Activated CD4-positive, alpha-beta T cell treated with anti-CD3 and anti-CD28 coated beads for 36 hours (primary cell): ENCODE measurements around the gene MEST. TPM values are rescaled to one million over a fixed set of nuclear protein-coding genes. Genes with fewer than 3 reads are reported as not detected.
A peak's percentile ranks its signal among the peaks of the same experiment; 100 is the strongest.
"Not testable (repeated sequence)": the region's sequence is repeated elsewhere in the genome, so short reads cannot be mapped to it uniquely, and the experiment has no call there.

ENCODE experiments used
- ATAC-seq: fragments of 200-7000 bp; cut with Tn5 transposase; one replicate; pipeline ENCODE4 v1.10.0; 2021; ENCODE audit warnings: mild to moderate bottlenecking, moderate library complexity
- CTCF ChIA-PET: fragments of 350-600 bp; sonication (Branson Sonifier 250); formaldehyde crosslinking; loops from one replicate; lab custom pipeline; 2021; ENCODE audit warnings: antibody characterized with exemption; lab: Charles Lee
- POLR2A ChIA-PET: fragments of 350-600 bp; sonication (Branson Sonifier 250); formaldehyde crosslinking; loops from one replicate; lab custom pipeline; 2021; ENCODE audit warnings: antibody characterized with exemption, inconsistent platforms; lab: Charles Lee
- DNase-seq: peaks from one replicate; pipeline ENCODE4 v3.0.0-alpha.2; 2020
- H3K27ac Mint-ChIP-seq: one replicate; pipeline ENCODE4 v1.8.0; 2021; ENCODE audit warnings: mixed read lengths
- H3K27me3 Mint-ChIP-seq: one replicate; pipeline ENCODE4 v1.8.0; 2021; ENCODE audit warnings: mixed read lengths
- H3K36me3 Mint-ChIP-seq: one replicate; pipeline ENCODE4 v1.8.0; 2021; ENCODE audit warnings: low read depth, mixed read lengths
- H3K4me1 Mint-ChIP-seq: one replicate; pipeline ENCODE4 v1.8.0; 2021; ENCODE audit warnings: mixed read lengths
- H3K4me3 Mint-ChIP-seq: one replicate; pipeline ENCODE4 v1.8.0; 2021; ENCODE audit warnings: mild to moderate bottlenecking, moderate library complexity, mixed read lengths
- H3K9me3 Mint-ChIP-seq: one replicate; pipeline ENCODE4 v1.8.0; 2021; ENCODE audit warnings: low read depth, mixed read lengths
- intact Hi-C, 2 experiments: fragments of 100-400 bp; cut with DNase I in 1 of 2; cut with micrococcal nuclease in 1 of 2; formaldehyde crosslinking; loops; one replicate each; pipeline versions ENCODE4 v1.14.2 to v1.15.1; 2022 to 2024; cut with DNase I, micrococcal nuclease
- total RNA-seq, 2 experiments: library from RNA; stranded (reverse); gene quantifications; one replicate each; pipeline ENCODE4 v1.2.3, GENCODE V29; 2021

The MEST gene, protein sequence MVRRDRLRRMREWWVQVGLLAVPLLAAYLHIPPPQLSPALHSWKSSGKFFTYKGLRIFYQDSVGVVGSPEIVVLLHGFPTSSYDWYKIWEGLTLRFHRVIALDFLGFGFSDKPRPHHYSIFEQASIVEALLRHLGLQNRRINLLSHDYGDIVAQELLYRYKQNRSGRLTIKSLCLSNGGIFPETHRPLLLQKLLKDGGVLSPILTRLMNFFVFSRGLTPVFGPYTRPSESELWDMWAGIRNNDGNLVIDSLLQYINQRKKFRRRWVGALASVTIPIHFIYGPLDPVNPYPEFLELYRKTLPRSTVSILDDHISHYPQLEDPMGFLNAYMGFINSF
- total RNA-seq: 1 to 10 TPM; 1.7 to 1.9 TPM

DNA sequence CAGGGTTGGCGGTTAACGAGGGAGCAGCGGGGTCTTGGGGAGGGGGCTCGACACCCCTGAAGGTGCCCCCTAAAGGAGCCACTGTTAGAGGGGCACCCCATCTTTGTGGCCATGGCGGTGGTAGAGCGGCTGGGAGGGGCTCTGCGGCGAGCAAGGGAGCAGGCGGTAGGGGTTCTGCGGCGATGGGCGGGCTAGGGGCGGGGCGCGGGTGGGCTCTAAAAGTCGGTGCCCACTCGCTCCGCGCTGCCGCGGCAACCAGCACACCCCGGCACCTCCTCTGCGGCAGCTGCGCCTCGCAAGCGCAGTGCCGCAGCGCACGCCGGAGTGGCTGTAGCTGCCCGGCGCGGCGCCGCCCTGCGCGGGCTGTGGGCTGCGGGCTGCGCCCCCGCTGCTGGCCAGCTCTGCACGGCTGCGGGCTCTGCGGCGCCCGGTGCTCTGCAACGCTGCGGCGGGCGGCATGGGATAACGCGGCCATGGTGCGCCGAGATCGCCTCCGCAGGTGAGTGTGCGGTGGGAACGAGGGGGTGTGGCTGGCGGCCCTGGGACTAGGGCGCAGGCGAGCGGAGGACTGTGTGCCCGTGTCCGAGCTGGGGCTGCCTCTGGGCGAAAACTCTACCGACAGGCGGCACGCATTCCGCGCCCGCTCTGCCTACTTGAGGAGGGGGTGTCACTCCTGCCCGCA is at the start of gene MEST:
MEST (plus strand) TSS at position 245 of the 682 bp plus-strand sequence; CDS start at position 474, 229 bp downstream.
- Mint-ChIP-seq H3K36me3 (peaks cover under 1% of the 10 kb centered on the region), H3K4me3 (peak within 1 kb of the TSS; percentile 40), H3K4me1 (peaks cover 17% of the 10 kb centered on the region), H3K27me3 (peaks cover 39% of the 10 kb centered on the region), H3K27ac (no peak within 1 kb of the TSS), H3K9me3 (no peaks in the 10 kb centered on the region)
- ChIA-PET CTCF (interaction anchor here (0.6 to 0.7 kb wide), 2 partner anchors 19 to 47 kb away, joined by 3 to 4 read pairs; no protein-coding TSS in a partner anchor), POLR2A (no interaction called here)
- DNase-seq (peak; percentile 21), ATAC-seq (peak; percentile 55)
- intact Hi-C loops: loop anchor here in 1 of 2 experiments (1.0 to 2.0 kb wide), 3 partner anchors 243 to 421 kb away; partner anchors contain the start of gene KLF14

DNA sequence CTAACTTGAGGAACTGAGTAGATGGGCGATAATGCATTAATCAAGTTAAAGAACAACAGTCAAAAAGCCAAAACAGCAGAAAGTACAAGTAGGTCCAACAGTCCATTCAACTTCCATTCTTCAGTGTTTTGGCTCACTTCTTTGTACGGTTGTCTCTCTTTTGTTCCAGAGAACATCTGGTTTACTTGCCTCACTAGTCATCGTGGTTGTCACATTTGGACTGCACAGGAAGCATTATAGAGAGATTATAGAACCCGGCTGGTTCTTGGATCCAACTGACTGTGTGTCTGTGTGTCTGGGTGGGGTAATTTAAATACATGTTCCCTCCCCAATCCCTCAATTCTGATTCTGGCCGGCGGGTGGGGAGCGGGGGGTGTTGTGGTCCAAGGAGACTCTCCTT is 49.3 kb upstream of the MEST start:
- DNase-seq (no peak), ATAC-seq (no peak)
- H3K27me3 Mint-ChIP-seq: no peaks in the 10 kb centered on the region
- H3K4me1 Mint-ChIP-seq: peaks cover 48% of the 10 kb centered on the region
- no peak overlapping the region for H3K27ac Mint-ChIP-seq
- ChIA-PET CTCF (no interaction called here), POLR2A (no interaction called here)
- intact Hi-C loops: loop anchor here in 1 of 2 experiments (5.0 kb wide), 1 partner anchor 885 kb away; the partner anchor contains the start of gene MKLN1
- peaks cover 4% of the 10 kb centered on the region for H3K9me3 Mint-ChIP-seq
- H3K36me3 Mint-ChIP-seq: peaks cover 8% of the 10 kb centered on the region
- no peak overlapping the region for H3K4me3 Mint-ChIP-seq

DNA sequence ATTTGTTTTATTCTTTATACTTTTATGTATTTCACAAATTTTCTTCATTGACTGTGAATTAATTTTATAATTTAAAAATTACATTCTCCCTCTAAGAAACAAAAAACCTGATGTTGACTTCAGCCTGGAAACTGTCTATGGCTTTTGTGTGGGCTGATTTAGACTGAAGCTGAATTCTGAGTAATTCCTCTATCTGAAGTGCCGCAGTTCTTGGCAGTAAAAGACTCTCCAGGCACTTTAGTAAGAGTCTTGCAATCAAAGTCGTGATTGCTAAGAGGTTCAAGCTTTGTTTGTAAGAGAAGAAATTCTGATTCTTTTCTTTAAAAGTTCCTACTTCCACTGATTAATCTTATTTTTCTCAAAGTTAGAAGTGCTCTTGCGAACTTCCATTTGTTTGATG is 47.7 kb upstream of the MEST start:
- H3K4me3 Mint-ChIP-seq: no peak overlapping the region
- H3K36me3 Mint-ChIP-seq: peaks cover 6% of the 10 kb centered on the region
- peaks cover 2% of the 10 kb centered on the region for H3K27me3 Mint-ChIP-seq
- DNase-seq (no peak), ATAC-seq (no peak)
- peaks cover 42% of the 10 kb centered on the region for H3K4me1 Mint-ChIP-seq
- intact Hi-C loops: loop anchor here in 1 of 2 experiments (5.0 kb wide), 1 partner anchor 883 kb away; the partner anchor contains the start of gene MKLN1
- H3K27ac Mint-ChIP-seq: no peak overlapping the region
- ChIA-PET CTCF (interaction anchor here (0.9 to 1.0 kb wide), 2 partner anchors 11 to 253 kb away, joined by 3 read pairs; no protein-coding TSS in a partner anchor), POLR2A (no interaction called here)
- H3K9me3 Mint-ChIP-seq: peaks cover 8% of the 10 kb centered on the region

DNA sequence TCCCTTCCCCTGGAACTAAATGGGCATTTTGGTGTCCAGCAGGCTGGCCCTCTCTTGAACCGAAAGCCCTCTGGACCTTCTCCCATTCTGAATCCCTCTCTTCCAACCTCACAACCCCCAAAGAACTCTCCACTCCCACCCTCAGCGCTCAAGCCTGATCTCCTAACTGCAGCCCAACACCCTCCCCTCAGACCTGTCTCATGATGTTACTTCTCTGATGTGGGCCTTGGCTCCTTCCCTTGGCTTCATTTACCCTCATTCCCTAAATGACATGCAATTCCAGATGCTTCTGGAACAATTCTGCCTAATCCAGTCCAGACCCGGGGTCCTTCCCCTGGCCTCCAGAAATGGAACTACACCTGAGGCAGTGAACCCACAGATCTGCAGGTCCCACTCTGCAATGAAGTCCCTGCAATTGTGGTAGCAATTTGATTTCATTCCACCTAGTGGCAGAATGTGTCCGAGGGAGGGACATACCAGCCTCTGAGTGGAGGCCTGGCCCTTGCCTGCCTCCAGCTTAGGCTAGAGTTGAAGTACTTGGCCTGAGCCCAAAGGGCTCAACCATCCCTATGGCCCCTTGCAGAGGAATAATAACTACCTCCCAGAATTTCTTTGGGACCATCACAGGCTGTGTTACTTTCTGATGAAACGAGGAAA is 47.0 kb upstream of the MEST start:
- Mint-ChIP-seq H3K4me3 (no peak overlapping the region), H3K9me3 (peaks cover 8% of the 10 kb centered on the region), H3K27me3 (peaks cover 2% of the 10 kb centered on the region), H3K36me3 (peaks cover 5% of the 10 kb centered on the region), H3K4me1 (peaks cover 36% of the 10 kb centered on the region), H3K27ac (peak overlapping the region; percentile 7)
- CTCF ChIA-PET: interaction anchor here (0.9 to 1.0 kb wide), 2 partner anchors 11 to 253 kb away, joined by 3 read pairs; no protein-coding TSS in a partner anchor
- ATAC-seq (no peak), DNase-seq (no peak)
- POLR2A ChIA-PET: no interaction called here
- intact Hi-C loops: loop anchor here in 1 of 2 experiments (5.0 kb wide), 1 partner anchor 882 kb away; the partner anchor contains the start of gene MKLN1

DNA sequence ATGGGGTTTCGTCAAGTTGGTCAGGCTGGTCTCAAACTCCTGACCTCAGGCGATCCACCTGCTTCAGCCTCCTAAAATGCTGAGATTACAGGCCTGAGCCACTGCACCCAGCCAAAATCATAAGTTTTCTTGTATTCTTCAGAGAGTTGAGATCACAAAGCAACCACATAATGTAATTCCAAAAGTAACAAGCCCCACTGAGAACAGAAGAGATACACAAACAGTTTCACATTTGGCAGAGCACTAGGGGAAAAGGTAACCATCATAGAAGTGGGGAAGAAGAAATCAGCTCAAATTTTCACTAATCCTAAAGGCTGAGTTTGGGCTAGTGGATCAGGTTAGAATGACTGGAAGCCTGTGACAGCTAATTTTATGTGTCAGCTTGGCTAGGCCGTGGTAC is 45.6 kb upstream of the MEST start:
- CTCF ChIA-PET: no interaction called here
- H3K4me3 Mint-ChIP-seq: no peak overlapping the region

DNA sequence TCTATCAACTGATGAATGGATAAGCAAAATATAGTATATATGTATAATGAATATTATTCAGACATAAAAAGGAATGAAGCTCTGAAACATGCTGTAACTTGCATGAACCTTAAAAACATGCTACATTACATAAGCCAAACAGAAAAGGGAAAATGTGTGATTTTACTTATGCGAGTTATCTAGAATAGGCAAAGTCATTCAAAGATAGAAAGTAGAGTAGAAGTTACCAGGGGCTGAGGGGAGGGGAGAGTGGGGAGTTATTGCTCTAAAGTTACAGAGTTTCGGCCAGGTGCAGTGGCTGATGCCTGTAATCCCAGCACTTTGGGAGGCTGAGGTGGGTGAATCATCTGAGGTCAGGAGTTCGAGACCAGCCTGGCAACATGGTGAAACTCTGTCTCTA is 40.5 kb upstream of the MEST start:
- DNase-seq, H3K36me3 Mint-ChIP-seq, H3K4me3 Mint-ChIP-seq, H3K27me3 Mint-ChIP-seq, ATAC-seq, POLR2A ChIA-PET, H3K9me3 Mint-ChIP-seq, CTCF ChIA-PET, H3K27ac Mint-ChIP-seq, intact Hi-C loops: not testable (repeated sequence)
- H3K4me1 Mint-ChIP-seq: peaks cover 16% of the 10 kb centered on the region

More for the DNA sequence above, 45.6 kb upstream of the MEST start:
- ATAC-seq (peak; percentile 82), DNase-seq (no peak)
- intact Hi-C loops: no loop called here
- H3K27me3 Mint-ChIP-seq: peaks cover 2% of the 10 kb centered on the region
- no peaks in the 10 kb centered on the region for H3K36me3 Mint-ChIP-seq
- peaks cover 30% of the 10 kb centered on the region for H3K4me1 Mint-ChIP-seq
- peaks cover 7% of the 10 kb centered on the region for H3K9me3 Mint-ChIP-seq
- POLR2A ChIA-PET: no interaction called here
- no peak overlapping the region for H3K27ac Mint-ChIP-seq

DNA sequence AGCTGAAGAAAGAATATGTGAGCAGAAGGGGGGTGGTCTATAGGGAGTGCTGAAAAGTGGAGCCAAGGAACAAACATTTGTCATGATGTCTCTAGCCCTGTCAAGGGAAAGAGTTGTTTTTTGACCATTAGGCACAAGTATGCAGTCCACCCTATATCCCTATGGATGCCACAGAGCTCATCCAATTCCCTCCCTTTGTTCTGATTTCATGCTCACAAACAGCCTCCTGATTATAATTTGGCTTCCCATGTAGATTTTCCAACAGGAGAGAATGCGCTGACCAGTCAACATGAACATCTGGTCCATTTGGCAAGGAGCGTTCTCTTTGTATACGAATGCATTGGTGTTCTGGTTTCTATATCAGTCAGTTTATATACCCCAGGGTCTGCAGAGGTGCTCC is 38.9 kb upstream of the MEST start:
- Mint-ChIP-seq H3K36me3 (no peaks in the 10 kb centered on the region), H3K9me3 (peaks cover 3% of the 10 kb centered on the region), H3K4me1 (peaks cover 10% of the 10 kb centered on the region), H3K27ac (no peak overlapping the region), H3K27me3 (peaks cover 2% of the 10 kb centered on the region), H3K4me3 (no peak overlapping the region)
- intact Hi-C loops: no loop called here
- ATAC-seq (no peak), DNase-seq (no peak)
- ChIA-PET CTCF (interaction anchor here (0.6 kb wide), 1 partner anchor 189 kb away, joined by 3 read pairs; no protein-coding TSS in a partner anchor), POLR2A (no interaction called here)

DNA sequence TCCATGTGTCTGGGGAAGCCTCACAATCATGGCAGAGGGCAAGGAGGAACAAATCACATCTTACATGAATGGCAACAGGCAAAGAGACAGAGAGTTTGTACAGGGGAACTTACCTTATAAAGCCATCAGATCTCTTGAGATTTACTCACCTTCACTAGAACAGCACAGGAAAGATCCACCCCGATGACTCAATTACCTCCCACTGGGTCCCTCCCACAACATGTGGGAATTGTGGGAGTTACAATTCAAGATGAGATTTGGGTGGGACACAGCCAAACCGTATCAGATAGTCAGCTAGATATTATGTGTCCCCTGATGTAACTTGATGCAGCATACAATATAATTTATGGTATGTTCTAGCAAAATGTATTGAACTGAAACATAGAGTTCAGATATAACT is 36.9 kb upstream of the MEST start:
- DNase-seq (no peak), ATAC-seq (no peak)
- Mint-ChIP-seq H3K4me3 (no peak overlapping the region), H3K27me3 (no peaks in the 10 kb centered on the region), H3K36me3 (peaks cover 2% of the 10 kb centered on the region), H3K4me1 (peaks cover 18% of the 10 kb centered on the region), H3K9me3 (peaks cover 9% of the 10 kb centered on the region), H3K27ac (no peak overlapping the region)
- POLR2A ChIA-PET: no interaction called here
- CTCF ChIA-PET: interaction anchor here (0.6 kb wide), 1 partner anchor 150 kb away, joined by 3 read pairs; no protein-coding TSS in a partner anchor
- intact Hi-C loops: no loop called here

DNA sequence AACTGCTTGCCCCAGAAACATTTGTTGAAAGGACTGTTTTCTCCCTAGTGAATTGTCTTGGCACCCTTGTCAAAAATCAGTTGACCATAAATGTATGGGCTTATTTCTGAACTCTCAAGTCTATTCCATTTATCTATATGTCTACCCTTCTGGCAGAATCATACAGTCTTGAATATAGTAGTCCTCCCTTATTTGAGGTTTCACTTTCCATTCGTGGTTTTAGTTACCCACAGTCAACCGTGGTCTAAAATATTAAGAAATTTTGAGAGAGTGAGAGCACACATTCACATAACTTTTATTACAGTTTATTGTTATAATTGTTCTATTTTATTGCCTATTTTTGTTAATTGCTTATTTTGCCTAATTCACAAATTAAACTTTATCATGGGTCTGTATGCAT is 33.6 kb upstream of the MEST start:
- Mint-ChIP-seq H3K27ac (no peak overlapping the region), H3K9me3 (peaks cover 9% of the 10 kb centered on the region), H3K27me3 (no peaks in the 10 kb centered on the region), H3K4me3 (no peak overlapping the region), H3K4me1 (peaks cover 18% of the 10 kb centered on the region), H3K36me3 (peaks cover 2% of the 10 kb centered on the region)
- ChIA-PET POLR2A (no interaction called here), CTCF (interaction anchor here (0.7 to 1.1 kb wide), 2 partner anchors 46 to 226 kb away, joined by 3 to 5 read pairs; no protein-coding TSS in a partner anchor)
- peak; percentile 36 for ATAC-seq
- intact Hi-C loops: no loop called here
- no peak for DNase-seq

DNA sequence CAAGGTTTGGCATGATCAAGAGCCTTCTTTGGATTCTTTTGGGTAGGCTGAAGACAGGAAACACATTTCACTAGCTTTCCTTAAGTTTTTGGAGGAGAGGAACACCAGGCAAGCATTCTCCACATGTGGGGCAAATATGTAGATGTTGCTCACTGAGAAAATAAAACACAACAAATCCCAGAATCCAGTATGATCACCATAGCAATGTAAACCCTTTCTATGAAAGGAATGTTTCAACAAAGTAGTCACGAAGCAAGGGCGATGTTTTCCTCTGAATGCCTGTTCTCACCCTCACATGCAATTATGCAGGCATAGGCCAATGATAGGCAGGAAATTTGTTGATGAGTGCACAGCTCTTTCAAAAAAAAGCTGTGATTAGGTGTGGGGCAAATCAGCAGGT is 30.6 kb upstream of the MEST start:
- Mint-ChIP-seq H3K36me3 (peaks cover 2% of the 10 kb centered on the region), H3K4me1 (peaks cover 10% of the 10 kb centered on the region), H3K27me3 (no peaks in the 10 kb centered on the region), H3K27ac (no peak overlapping the region), H3K4me3 (no peak overlapping the region), H3K9me3 (peaks cover 12% of the 10 kb centered on the region)
- ATAC-seq: no peak
- CTCF ChIA-PET: interaction anchor here (0.9 kb wide), 1 partner anchor 47 kb away, joined by 3 read pairs; no protein-coding TSS in a partner anchor
- DNase-seq: no peak
- intact Hi-C loops: no loop called here
- POLR2A ChIA-PET: no interaction called here
